ENCODE measurements around the gene TYMS.

GRCh38 chr18:666177-666576 lies 8.7 kb downstream of the TYMS start:
- TF ChIP-seq CTCF (IDR thresholded peaks at IDR 0.05 in 4 of 5, conservative IDR thresholded peaks at IDR 0.05 in 1 of 5) = no peak
- TF ChIP-seq POLR2A (IDR thresholded peaks at IDR 0.05) = no peak
